SKM-1 treated with dmso at 0.1 percent for 144 hours (cell line): ENCODE data around the gene E2F6.

Experiments used
- DNase-seq: peaks from one replicate; lab custom pipeline; 2025; ENCODE audit not compliant: unreplicated experiment; lab: John Stamatoyannopoulos, UW

E2F6 gene

GRCh38 chr2:11396021-11396420 is 69.9 kb downstream of the E2F6 start:
- no peak for DNase-seq

- DNase-seq: no peak
Measured at GRCh38 chr2:11395389-11395788, 70.6 kb downstream of the E2F6 start.
